ENCODE measurements around the gene RPL14.
"Not testable (repeated sequence)": the region's sequence is repeated elsewhere in the genome, so short reads cannot be mapped to it uniquely, and the experiment has no call there.

Gene RPL14

DNA sequence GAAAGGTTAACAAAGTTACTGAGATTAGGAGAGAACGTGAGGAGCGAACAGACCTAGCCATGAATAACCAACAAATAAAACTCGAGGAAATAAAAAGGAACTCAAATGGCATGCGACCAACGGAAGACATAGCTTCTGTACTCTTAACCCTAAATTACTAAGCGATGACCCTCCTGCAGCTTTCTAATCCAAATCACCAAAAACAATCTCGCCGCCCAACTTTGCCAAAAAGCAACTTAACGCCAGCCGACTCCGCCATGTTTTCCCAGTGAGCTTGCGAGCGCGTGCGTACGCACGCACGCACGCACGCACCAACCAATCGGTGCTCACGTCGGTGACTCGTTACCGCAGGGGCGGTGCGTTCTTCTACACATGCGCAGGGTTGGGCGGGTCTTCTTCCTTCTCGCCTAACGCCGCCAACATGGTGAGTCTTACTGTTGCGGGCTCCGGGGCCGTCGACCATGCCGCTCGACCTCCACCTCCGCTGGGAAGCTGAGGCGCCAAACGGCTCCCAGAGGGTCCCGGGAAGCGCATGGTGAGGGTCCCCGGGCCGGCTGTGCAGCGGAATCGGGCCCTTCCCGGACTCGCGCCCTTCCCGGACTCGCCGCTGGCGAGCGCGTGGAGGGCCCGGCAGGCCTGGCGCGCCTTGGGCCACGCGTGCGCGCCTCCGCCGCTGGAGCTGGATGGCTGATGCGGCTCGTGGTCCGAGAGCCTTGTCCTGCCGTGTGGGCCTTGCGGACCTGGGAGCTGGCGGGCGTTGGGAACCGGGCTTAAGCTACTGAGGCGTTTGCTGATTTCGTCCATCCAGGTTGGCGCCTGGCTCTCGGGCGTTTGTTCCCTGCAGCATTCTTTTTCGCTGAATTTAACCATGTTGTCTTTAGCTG, at the start of gene RPL14:
Gene RPL14 (plus strand): TSS at position 400 of the 884 bp plus-strand sequence. CDS start 133 bp downstream, at position 533.
- peak; percentile 96 for DNase-seq (ENCODE audit: low read depth)

DNA sequence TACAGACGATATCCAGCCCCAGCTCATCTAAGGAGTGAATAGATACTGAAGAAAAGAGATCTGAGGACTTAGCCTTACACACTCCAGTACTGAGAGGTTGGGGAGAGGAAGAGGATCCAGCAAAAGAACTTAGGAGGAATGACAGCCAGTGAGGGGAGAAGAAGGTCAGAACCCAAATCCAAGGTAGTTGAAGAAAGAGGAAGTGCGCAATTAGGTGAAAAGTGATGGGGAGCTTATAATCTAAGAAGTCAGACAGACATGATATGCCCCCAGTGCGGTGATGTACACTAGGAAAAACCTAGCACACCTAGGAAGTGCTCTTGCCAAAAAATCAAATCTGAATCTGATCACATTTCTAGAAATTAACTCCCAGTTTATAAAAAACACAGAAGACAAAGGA, 49.5 kb upstream of the RPL14 start:
- DNase-seq (ENCODE audit: low read depth): no peak

DNA sequence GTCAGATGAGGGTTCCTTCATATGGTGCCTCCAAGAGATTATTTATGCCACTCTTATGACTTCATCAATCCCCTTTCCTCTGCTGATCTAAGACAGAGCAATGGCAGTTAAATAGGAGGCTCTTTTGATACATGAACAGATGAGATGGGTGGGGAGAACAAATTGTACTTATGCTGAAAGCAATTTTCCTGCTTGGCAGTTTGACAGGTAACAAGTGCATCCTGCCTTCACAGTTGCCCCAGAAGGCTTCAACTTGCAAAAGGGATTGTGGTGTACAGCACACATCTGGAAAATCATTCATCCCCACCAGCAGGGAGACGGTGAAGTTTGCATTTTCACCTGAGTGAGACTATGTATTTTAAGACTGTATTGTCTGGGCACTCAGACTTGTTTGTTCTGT, 42.9 kb upstream of the RPL14 start:
- DNase-seq (ENCODE audit: low read depth): no peak

DNA sequence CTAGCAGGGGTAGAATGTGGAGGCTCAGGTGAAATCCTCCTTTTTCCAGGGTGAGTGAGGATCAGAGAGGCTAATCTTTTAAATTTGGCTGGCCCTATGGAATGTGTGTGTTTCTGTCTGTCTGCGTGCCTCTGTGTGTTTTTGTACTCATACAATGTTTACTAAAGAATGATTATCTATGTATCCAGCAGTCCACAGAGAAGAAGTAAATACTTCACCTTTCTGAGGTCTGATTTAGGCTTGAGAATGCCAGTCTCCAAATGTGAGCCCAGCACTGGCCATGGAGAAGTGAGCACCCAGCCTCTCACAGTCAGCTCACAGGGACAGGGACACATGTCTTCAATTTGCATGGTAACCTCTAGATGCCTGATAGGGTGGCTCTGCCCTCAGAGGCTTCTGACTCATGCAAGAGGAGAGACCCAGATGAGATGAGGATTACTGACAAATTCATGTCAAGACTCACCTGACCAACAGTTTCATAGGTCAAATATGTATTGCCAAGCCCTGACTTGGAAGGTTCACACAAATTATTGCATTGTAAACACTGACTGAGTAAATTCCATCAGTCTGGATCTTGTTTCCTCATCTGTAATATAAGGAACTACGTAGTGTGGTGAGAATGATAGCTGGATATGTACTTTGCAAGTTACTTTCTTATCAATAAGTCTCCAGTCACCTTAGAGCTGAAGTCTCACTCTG, 39.1 kb upstream of the RPL14 start:
- peak; percentile 4 for DNase-seq (ENCODE audit: low read depth)

- DNase-seq (ENCODE audit: low read depth): no peak
Measured at GRCh38 chr3:40422861-40423260, 34.3 kb upstream of the RPL14 start.

DNA sequence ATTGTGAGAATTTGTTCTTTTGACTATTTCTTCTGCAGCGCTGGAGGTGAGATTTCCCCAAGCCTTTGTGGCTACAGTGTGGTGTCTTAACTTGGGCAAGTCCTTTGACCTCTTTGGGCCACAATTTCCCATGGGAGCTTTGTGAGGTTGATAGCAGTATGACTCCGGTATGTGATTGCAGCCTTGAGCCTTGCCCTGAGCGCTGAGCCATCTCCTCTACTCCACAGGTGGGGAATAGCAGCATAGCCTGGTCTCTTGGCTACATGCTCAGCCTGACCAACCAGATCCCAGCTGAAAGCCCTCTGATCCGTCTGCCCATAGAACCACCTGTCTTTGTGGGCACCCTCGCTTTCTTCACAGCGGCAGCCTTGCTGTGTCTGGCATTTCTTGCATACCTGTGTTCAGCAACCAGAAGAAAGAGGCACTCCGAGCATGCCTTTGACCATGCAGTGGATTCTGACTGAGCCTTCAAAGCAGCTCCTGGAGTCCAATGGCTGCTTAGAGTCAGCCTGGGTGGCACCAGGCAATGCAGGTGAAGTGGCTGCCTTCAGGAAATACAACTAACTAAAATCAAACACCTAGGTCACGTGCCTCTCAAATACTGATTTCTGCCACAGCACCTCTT, 30.0 kb upstream of the RPL14 start:
- no peak for DNase-seq (ENCODE audit: low read depth)

DNA sequence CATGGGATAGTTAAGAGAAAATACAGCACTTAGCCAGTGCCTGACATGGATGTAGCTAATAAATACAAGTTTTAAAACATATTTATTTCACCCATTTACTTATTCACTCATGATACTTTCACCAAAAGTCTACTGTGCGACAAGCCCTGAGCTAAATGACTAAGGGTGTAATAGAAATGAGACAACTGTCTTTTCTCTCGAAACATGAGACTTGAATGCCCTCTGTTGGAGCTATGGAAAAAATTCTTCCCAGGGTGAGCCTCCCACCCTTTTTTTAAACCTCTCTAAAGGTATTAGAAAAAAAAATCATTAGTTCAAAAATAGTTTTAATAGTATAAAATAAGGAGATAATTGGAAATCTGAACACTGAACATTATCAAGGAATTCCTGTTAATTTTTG, 24.3 kb upstream of the RPL14 start:
- DNase-seq (ENCODE audit: low read depth): no peak

DNA sequence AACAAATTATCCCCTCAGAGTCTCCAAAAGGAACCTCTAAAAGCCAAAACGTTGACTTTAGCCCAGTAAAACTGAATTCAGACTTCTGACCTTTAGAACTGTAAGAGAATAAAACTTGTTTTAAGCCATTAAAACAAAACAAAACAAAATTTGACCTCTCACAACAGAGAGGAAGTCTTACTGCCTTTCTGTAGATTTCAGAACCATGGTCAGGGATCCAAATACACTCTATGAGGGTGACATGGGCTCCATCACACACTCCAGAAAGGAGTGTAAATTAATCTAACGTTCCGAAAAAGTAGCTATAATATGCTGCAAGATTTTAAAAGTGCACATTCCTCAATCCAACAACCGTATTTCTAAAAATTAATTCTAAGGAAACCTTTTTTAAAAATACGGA, 19.2 kb upstream of the RPL14 start:
- DNase-seq (ENCODE audit: low read depth): no peak

DNA sequence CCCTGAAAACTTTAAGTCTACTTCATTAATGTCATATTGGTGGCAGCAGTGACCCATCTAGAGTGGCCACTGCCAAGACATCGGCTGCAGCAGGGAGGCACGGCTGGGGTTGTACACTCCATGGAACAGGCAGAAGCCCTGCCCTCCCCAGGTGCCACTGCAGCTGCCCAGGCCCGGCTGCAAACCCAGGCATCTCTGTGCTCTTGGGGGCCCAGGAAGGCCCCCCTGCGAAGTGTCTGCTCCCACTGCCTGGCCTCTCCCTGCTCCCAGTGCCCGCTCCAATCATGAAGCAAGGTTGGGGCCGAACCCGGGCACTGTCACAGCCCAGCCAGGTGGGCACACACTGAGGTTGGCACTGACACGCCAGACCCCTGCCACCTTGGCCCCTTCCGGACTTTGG, 12.1 kb upstream of the RPL14 start:
- DNase-seq (ENCODE audit: low read depth): no peak

GRCh38 chr3:40445880-40446279, 11.3 kb upstream of the RPL14 start:
- no peak for DNase-seq (ENCODE audit: low read depth)

GRCh38 chr3:40450438-40450837, 6.7 kb upstream of the RPL14 start:
- no peak for DNase-seq (ENCODE audit: low read depth)

- no peak for DNase-seq (ENCODE audit: low read depth)
Measured at GRCh38 chr3:40451551-40451950, 5.6 kb upstream of the RPL14 start.

DNA sequence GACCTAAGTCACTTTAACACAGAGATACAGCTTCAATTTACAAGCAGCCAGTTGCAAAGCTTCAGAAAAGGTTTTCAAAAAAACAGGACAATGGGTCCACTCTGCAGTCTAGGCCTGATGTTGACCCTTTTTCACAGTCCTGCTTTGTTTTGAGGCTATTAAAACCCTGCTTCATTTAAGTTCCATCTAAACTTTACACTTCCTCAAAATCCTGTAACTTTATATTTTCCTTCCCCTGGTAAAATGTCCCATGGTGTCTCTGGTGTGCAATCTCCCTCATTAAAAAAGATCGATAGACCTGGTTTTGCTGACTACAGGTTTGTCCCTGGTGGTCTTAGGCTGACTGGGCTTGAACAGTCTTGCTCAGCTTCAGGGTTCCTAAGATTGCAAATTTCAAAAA, 5.1 kb upstream of the RPL14 start:
- DNase-seq (ENCODE audit: low read depth): no peak

DNA sequence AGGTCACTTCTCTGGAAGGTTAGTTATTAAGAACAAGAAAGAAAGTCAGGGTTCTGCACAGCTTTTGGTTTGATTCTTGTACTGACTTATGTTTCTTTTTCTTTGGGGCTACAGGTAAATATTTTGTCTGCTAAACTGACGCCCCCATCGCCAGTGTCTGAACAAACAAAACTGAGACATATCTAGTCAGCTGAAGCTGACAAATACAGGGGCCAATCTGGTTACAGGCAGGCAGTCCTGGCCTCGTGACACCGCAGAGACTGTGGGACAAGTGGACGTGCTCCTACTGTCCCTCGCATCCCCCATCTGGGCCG, 4.6 kb upstream of the RPL14 start:
- no peak for DNase-seq (ENCODE audit: low read depth)

DNA sequence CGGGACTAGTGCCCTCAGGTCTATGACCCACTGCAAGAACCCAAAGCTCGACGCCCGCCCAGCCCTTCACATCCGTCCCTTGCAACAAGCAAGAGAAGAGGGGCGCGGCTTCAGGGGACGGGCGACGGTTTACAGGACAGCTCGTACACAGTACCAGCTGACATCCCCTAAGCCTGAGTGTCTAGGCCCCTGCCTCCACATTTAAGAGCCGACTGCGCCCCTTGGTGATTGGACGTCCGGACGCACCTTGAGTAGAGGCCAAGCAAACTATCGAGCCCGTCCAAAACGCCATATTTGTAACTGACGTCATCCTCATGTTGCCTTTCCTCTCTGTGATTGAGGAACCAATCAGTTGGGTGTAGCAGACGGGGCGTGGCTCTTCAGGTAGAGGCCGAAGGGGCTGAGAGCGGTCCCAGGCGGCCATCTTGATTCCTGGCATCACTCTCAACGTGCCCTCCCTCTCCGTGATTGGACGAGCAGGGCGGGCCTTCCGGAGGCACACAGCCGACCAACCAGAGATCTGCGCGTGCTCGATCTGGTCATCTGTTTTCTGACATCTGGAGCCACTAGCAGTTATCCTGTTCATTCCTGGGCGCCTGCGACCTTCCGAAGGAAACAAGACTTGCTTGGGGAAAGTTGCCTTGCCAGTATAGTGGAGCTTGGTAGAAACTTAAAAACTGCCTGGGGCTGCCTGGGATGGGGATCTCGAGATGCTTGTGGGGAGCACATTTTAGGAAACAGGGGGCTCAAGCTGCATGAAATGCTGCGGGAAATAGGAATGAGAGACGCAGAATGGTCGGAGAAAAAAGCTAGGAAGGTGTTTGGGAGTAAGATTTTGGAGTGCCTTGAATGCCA, 4.0 kb upstream of the RPL14 start:
- peak; percentile 99 for DNase-seq (ENCODE audit: low read depth)

DNA sequence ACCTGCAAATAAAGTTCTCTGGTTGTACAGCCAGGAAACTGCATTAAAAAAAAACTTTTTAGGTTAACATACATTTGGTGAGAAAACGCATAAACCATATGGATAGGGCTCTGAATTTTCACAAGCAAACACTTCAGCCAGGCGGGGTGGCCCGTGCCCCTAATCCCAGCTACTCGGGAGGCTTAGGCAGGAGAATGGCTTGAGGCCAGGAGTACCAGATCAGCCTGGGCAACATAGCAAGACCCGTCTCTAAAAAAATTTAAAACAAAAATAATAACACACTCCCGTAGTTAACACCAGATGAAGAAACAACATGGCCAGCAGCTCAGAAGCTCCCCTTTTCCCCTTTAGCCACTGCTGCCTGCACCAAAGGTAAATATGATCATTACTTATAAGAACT, 3.2 kb upstream of the RPL14 start:
- DNase-seq (ENCODE audit: low read depth): no peak

DNA sequence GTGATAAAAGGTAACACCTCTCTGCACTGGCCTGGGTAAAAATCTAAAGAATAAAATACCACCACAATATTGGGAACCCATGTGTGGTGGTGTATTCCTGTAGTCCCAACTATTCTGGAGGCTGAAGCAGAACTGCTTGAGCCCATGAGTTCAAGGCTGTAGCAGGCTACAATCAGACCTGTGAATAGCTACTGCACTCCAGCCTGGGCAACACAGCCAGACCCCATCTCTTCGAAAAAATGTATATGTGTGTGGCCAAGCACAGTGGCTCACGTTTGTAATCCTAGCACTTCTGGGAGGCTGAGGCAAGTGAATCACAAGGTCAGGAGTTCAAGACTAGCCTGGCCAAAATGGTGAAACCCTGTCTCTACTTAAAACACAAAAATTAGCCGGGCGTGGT, 1.8 kb upstream of the RPL14 start:
- DNase-seq (ENCODE audit: low read depth): no peak

GRCh38 chr3:40456279-40456939, 730 bp upstream of the RPL14 start:
- DNase-seq (ENCODE audit: low read depth): no peak

GRCh38 chr3:40458473-40458872, 1.3 kb downstream of the RPL14 start:
- no peak for DNase-seq (ENCODE audit: low read depth)

- not testable (repeated sequence) for DNase-seq (ENCODE audit: low read depth)
Measured at GRCh38 chr3:40460481-40460880, 3.3 kb downstream of the RPL14 start.

- no peak for DNase-seq (ENCODE audit: low read depth)
Measured at GRCh38 chr3:40461161-40461560, 4.0 kb downstream of the RPL14 start.

DNA sequence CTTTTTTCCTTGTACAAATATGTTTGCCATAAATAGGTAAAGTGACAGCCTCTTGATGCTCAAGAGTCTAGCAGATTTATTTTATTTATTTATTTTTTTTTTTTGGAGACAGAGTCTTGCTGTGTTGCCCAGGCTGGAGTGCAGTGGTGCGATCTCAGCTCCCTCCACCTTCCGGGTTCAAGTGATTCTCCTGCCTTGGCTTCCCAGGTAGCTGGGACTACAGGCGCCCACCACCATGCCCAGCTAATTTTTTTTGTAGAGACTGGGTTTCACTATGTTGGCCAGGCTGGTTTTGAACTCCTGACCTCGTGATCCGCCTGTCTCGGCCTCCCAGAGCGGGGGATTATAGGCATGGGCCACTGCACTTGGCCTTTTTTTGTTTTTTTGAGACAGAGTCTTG, 5.7 kb downstream of the RPL14 start:
- not testable (repeated sequence) for DNase-seq (ENCODE audit: low read depth)
